Erythroblast (primary cell): ENCODE results near the gene TBCK.
A peak's percentile ranks its signal among the peaks of the same experiment; 100 is the strongest.

ENCODE experiments used
- DNase-seq, 2 experiments: peaks; one replicate each; lab custom pipeline; 2025; lab: John Stamatoyannopoulos, UW
- GATA1 ChIP-seq: IDR thresholded peaks from 2 replicates; pipeline ENCODE4 v1.6.1; 2011; ENCODE audit warnings: low read depth, mild to moderate bottlenecking, control low read depth, low read length, moderate library complexity
- POLR2A ChIP-seq: IDR thresholded peaks from 2 replicates; pipeline ENCODE4 v1.6.1; 2011; ENCODE audit warnings: mild to moderate bottlenecking, low read length

TBCK gene

DNA sequence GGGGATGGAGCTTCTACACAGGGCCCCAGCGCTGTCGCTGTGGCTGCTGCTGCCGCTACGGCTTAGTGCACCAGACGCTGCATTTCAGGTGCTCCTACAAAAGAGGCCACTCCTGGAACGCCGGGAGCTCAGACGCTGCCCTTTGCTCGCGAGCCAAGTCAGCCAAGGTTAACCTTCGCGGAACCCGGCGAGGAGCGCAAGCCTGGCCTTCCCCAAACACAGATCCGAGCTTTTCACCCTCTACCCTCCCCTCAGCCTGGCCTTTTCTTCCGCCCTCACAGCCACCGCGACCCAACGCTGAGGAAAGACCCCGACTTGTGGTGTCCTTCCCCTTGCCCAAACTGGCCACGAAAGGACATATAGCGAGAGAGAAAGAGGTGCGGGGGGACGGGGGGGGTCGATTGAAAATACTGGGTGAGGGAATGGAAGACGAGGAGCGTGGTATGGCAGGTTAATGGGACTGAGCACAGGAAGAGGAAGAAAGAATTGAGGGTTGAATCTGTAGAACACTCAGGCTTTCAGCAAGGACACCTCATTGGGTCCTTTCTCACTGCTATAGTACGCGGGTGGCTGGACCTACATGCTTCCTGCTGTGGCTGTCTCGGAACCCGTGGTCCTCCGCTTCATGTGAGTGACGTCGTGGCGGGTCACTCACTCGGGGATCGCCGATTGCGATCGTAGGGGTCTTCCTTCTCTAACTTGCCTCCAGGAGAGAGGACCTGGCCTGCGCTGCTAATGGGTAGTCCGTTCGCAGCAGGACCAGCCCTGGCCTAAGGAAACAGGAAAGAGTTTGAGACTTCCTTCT is at the start of gene TBCK, which contains the start of gene AIMP1:
TBCK (minus strand) TSS at position 242 of the 805 bp plus-strand sequence. CDS start 7,249 bp downstream, outside the sequence.
AIMP1 (plus strand) TSS at position 583 of the 805 bp plus-strand sequence. CDS start 8,460 bp downstream, outside the sequence.
- TF ChIP-seq POLR2A: peak; percentile 92
- TF ChIP-seq GATA1: no peak
- peak; percentile 94 to 95 for DNase-seq

DNA sequence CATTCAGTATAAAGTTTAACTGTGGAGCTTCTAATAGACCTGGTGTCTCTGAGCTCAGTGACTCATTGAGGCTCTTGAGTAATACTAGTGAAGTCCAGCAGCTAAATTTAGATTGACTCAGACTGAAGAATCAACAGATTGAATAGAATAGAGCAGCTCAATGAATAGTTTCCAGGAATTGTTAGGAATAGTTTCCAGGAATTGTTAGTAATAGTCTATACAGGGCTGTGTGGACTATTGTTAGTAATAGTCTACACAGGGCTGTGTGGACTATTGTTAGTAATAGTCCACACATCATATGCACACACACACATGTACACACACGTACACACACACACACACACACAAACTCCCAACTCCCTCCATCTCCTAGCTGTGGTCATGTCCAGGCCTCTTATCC is 49.6 kb upstream of the TBCK start:
- TF ChIP-seq GATA1 (no peak), POLR2A (no peak)
- DNase-seq: no peak

DNA sequence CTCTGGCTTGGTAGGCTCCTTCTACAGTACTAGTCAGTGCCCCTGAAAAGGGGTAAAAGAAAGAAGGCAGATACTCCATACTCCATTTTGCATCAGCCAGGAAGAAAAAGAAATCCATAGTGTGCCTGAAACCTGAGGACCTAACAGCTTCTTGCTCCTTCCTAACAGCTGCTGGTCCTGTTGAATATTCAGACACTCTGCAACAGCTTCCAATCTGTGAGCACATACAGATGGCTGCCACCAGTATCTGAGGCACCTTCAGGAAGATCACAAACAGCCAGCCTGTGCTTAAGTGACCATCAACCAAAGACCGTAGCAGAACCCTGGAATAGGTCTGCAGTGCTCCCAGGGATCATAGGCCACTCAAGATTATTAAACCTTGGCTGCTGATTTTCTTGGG is 48.3 kb upstream of the TBCK start:
- no peak for DNase-seq
- no peak for TF ChIP-seq GATA1
- no peak for TF ChIP-seq POLR2A

DNA sequence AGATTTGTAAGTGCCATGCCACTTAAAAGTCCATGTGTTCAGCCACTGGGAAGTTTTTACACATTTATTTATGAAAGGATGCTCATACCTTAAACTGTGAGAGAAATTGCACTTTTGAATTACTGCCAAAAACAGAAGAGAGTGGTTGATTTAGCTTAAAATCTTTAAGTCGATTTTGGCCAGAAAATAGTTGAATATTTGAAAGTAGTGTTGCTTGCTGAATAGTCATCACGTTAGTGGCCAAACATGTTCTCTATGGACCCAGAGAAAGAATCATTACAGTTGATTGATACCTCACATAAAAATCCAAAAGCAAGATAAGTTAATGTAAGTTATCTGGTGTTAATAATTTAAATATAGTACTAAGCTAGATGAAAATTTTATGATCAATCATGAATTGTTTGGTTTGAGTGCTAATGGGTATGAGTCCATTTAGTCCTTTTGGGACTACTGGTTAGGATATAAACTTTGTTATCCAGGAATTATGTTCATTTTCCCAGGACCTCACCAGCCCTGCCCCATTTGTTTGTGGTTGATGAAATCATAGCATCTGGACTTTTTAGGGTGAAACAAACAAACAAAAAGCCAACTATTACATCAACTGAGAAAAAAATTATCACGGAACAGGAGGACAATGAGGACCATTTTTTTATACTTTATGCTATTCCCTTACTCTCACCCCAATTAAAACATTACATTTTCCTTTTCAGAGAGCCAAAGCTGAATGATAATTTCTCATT is 46.2 kb upstream of the TBCK start:
- no peak for DNase-seq
- TF ChIP-seq POLR2A: no peak
- TF ChIP-seq GATA1: no peak

DNA sequence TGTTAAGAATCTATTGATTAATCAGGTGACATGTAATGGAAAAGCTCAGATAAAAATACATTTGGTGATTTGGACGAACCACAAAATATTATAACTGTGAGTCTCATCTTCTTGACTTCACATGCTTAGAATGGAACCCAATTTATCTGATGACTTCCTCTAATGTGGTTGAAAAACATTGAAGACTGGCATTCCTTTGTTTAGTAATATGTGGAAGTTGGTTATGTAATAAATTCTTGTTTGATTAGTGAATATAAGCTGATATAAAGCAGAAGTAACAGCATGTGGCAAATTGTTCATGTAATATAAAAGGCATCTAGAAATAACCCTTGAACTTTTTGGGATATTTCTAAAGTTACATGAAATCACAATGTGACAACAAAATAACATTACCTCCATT is 42.9 kb upstream of the TBCK start:
- no peak for TF ChIP-seq POLR2A
- no peak for TF ChIP-seq GATA1
- DNase-seq: no peak

DNA sequence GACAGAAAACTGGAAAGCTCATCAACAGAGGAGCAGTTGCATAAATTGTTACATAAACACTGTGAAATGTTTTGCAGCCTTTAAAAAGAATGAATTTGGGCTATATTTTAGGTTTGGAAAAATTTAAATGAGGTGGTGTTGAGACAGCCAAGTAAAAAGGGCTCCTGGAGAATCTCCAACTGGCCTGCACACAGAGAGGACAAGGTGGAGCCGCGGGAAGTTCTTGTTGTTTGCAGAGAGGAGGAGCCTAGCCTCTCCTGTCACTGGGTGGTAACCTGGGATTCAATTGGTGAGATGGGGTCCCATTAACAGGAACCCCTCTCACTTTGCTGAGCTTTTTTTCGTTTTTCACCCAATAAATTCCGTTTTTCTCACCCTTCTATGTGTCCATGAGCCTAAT is 39.2 kb upstream of the TBCK start:
- TF ChIP-seq GATA1: no peak
- no peak for TF ChIP-seq POLR2A
- DNase-seq: no peak

DNA sequence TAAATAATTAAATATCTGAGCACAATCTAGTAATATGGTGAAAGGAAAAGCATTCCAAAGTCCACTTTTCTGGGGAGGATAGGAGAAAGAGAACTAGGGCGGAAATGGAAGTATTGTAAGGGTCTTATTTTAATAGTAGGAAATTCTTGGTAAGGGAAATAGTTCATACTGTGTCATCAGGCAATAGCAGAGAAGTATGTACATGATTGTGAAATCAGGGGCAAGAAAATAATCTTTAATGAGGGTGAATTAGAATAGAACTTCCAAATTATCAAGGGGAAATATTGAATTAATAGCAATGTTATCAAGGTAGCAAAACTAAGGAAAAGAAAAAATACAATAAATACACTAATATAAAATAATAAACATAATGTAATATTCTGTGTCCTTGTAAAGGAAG is 37.8 kb upstream of the TBCK start:
- TF ChIP-seq GATA1 (no peak), POLR2A (no peak)
- DNase-seq: no peak

DNA sequence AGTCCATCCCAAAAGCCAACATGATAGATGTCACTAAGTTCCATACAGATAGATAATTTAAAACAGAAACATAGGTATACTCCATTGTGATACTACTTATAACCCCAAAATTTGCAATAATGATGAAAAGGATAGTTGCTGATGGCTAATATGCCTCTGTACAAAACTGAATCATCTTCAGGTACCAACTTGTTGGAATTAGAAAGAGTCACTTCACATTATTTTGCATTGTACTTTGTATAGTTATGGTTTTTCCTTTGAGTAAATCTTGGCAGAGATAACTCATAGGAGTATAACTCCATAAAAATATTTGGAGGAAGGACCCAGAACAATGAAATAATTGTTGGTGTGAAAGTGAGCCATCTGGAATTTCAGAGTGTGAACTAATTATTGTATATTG is 35.0 kb upstream of the TBCK start:
- TF ChIP-seq POLR2A (no peak), GATA1 (no peak)
- no peak for DNase-seq

DNA sequence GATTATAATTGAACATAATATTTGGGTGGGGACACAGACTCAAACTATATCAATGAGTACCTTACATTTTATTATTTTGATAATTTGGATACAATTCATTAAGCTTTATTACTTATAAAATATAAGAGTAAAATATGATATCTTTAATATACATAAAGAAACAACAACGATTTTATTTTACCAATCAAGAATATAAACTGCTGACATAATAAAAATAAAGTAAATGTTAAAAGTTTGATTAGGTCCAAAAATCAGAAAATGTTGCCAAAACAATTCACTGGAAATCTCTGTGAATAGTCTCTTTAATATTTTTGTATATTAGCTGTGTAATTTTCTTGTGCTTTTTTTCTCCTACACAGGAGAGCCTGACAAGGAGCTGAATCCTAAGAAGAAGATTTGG is 31.2 kb upstream of the TBCK start:
- no peak for DNase-seq
- TF ChIP-seq GATA1: no peak
- no peak for TF ChIP-seq POLR2A

DNA sequence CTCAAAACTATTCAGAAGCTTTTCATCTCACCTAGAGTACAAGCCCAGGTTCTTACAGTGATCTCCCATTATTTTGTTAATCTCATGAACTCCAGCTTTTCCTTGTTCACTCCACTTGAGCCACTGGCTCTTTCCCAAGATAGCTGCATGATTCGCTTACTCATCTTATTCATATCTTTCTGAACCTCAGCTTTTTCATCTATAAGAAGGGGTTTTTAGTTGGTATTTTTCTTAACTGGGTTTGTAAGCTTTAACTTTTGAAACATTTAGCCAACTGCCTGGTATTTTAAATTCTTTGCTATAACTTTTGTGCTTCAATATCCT is 28.6 kb upstream of the TBCK start:
- TF ChIP-seq GATA1 (no peak), POLR2A (no peak)
- no peak for DNase-seq

DNA sequence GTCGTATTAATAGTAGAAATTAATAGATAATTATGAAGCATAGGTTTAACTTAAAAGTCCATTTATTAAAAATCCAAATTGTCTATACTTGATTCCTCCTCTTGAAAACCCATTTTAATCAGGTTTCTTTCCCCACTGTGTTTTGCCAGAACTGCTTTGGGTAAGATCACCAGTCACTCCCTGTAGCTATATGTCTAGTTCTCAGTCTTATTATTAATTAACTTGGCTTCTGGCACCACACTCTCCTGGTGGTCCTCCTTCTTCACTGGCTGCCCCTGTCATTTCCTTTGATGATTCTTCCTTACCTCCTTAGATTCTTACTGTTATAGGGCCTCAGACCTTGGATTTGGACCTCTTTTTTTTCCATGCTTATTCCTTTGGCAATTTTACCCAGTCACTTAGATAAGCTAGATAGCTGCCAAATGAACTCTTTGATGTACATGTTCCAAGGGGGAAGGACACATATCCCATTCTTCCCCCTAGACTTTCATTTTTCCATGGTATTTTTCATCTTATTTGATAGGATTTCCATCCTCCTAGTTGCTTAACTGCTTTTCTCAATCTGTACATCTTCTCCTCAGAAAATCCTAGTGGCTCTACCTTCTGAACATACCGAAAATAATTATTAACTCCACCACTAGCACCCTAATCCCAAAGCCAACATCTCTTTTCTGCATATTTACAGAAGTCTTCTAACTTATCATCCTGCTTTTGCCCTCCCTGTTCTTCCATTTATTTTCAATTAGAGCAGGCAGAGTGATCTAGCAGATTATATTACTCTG is 28.0 kb upstream of the TBCK start:
- TF ChIP-seq GATA1 (no peak), POLR2A (no peak)
- no peak for DNase-seq

DNA sequence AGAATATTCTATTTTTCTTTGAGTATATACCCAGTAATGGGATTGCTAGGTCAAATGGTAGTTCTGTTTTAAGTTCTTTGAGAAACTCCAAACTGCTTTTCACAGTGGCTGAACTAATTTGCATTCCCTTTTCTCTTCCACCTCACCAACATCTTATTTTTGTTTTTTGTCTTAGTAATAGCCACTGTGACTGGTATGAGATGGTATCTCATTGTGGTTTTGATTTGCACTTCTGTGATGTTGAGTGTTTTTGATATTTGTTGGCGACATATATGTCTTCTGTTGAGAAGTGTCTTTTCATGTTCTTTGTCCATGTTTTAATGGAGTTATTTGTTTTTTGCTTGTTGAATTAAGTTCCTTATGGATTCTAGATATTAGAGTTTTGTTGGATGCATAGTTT is 24.8 kb upstream of the TBCK start:
- no peak for DNase-seq
- TF ChIP-seq GATA1 (no peak), POLR2A (no peak)

DNA sequence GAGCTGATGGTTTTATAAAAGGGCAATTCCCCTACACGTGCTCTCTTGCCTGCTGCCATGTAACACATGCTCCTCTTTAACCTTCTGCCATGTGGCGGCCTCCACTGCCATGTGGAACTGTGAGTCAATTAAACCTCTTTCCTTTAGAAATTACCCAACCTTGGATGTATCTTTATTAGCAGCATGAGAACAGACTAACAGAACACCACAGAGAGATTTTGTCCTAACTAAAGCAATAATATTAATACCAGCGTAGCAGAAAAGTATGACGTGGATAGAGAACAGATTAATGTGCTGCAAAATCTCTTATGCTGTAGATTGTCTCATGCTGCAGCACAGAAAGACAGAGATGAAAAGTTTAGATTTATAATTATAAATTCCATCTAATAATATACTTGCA is 23.4 kb upstream of the TBCK start:
- no peak for TF ChIP-seq POLR2A
- no peak for TF ChIP-seq GATA1
- no peak for DNase-seq

DNA sequence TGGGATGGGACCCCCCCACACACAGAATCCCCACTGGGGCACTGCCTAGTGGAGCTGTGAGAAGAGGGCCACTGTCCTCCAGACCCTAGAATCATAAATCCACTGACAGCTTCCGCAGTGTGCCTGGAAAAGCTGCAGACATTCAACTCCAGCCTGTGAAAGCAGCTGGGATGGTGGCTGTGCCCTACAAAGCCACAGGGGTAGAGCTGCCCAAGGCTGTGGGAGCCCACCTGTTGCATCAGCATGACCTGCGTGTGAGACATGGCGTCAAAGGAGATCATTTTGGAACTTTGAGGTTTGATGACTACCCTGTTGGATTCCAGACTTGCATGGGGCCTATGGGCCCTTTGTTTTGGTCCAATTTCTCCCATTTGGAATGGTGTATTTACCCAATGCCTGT is 22.7 kb upstream of the TBCK start:
- no peak for TF ChIP-seq POLR2A
- no peak for TF ChIP-seq GATA1
- DNase-seq: no peak
